H9 (cell line): Measurements from ENCODE around the gene PRLHR. TPM values are rescaled to one million over a fixed set of nuclear protein-coding genes. Genes with fewer than 3 reads are reported as not detected.

Experiments
- DNase-seq: peaks from one replicate; pipeline ENCODE4 v3.0.0-alpha.2; 2017
- H2AFZ ChIP-seq: one replicate; pipeline ENCODE4 v1.6.1; 2013; ENCODE audit warnings: mild to moderate bottlenecking, low read length, control low read depth, moderate library complexity
- H2AK5ac ChIP-seq: 2 replicates; pipeline ENCODE4 v1.6.1; 2013; ENCODE audit warnings: low read length, control low read depth, mixed read lengths; ENCODE audit not compliant: insufficient read length
- H2BK120ac ChIP-seq: one replicate; pipeline ENCODE4 v1.6.1; 2013; ENCODE audit warnings: low read depth, mild to moderate bottlenecking, low read length, control low read depth, inconsistent platforms; ENCODE audit not compliant: poor library complexity, severe bottlenecking
- H2BK12ac ChIP-seq: 2 replicates; pipeline ENCODE4 v1.6.1; 2013; ENCODE audit warnings: low read length, control low read depth, mixed read lengths, low read depth; ENCODE audit not compliant: insufficient read length
- H2BK15ac ChIP-seq: 2 replicates; pipeline ENCODE4 v1.6.1; 2013; ENCODE audit warnings: low read depth, low read length, control low read depth
- H2BK20ac ChIP-seq: one replicate; pipeline ENCODE4 v1.6.1; 2013; ENCODE audit warnings: low read depth, mild to moderate bottlenecking, low read length, control low read depth, inconsistent platforms; ENCODE audit not compliant: poor library complexity, severe bottlenecking
- H2BK5ac ChIP-seq: 2 replicates; pipeline ENCODE4 v1.6.1; 2013; ENCODE audit warnings: low read length, control low read depth, mixed read lengths; ENCODE audit not compliant: insufficient read length
- H3K14ac ChIP-seq: 2 replicates; pipeline ENCODE4 v1.6.1; 2013; ENCODE audit warnings: low read length, control low read depth; ENCODE audit not compliant: insufficient read depth
- H3K18ac ChIP-seq: 2 replicates; pipeline ENCODE4 v1.6.1; 2013; ENCODE audit warnings: low read depth, mild to moderate bottlenecking, mixed read lengths, low read length, control low read depth; ENCODE audit not compliant: insufficient read length
- H3K23ac ChIP-seq: 2 replicates; pipeline ENCODE4 v1.6.1; 2013; ENCODE audit warnings: low read length, control low read depth, mixed read lengths, low read depth; ENCODE audit not compliant: insufficient read length
- H3K23me2 ChIP-seq: 2 replicates; pipeline ENCODE4 v1.6.1; 2013; ENCODE audit warnings: low read depth, mild to moderate bottlenecking, mixed read lengths, low read length, control low read depth; ENCODE audit not compliant: insufficient read length, poor library complexity, severe bottlenecking
- H3K27ac ChIP-seq: 2 replicates; pipeline ENCODE4 v1.5.1; 2013; ENCODE audit warnings: low read length, control low read depth, mixed read lengths, low read depth; ENCODE audit not compliant: insufficient read length
- H3K27me3 ChIP-seq: 2 replicates; pipeline ENCODE4 v1.6.1; 2013; ENCODE audit warnings: low read length, control low read depth, inconsistent platforms; ENCODE audit not compliant: insufficient read depth
- H3K4ac ChIP-seq: 2 replicates; pipeline ENCODE4 v1.6.1; 2013; ENCODE audit warnings: low read depth, mild to moderate bottlenecking, control low read depth, inconsistent platforms, low read length, moderate library complexity
- H3K4me1 ChIP-seq: 2 replicates; pipeline ENCODE4 v1.6.1; 2013; ENCODE audit warnings: low read length, control low read depth, inconsistent platforms; ENCODE audit not compliant: insufficient read depth
- H3K4me2 ChIP-seq: 2 replicates; pipeline ENCODE4 v1.6.1; 2013; ENCODE audit warnings: low read length, control low read depth, mixed read lengths; ENCODE audit not compliant: insufficient read length, insufficient read depth
- H3K56ac ChIP-seq: 2 replicates; pipeline ENCODE4 v1.6.1; 2013; ENCODE audit warnings: low read depth, mild to moderate bottlenecking, mixed read lengths, low read length, control low read depth; ENCODE audit not compliant: insufficient read length
- H3K79me1 ChIP-seq: 2 replicates; pipeline ENCODE4 v1.6.1; 2013; ENCODE audit warnings: low read depth, mild to moderate bottlenecking, moderate library complexity, low read length, control low read depth, inconsistent platforms; ENCODE audit not compliant: insufficient read depth, poor library complexity, severe bottlenecking
- H3K79me2 ChIP-seq: 2 replicates; pipeline ENCODE4 v1.6.1; 2013; ENCODE audit warnings: low read length, control low read depth, inconsistent platforms; ENCODE audit not compliant: insufficient read depth
- H3K9ac ChIP-seq: 2 replicates; pipeline ENCODE4 v1.6.1; 2013; ENCODE audit warnings: low read length, control low read depth, mixed read lengths; ENCODE audit not compliant: insufficient read length; ENCODE audit errors: extremely low read depth
- H3K9me3 ChIP-seq: one replicate; pipeline ENCODE4 v1.6.1; 2013; ENCODE audit warnings: low read depth, low read length, inconsistent platforms; ENCODE audit not compliant: control insufficient read depth
- H3T11ph ChIP-seq: one replicate; pipeline ENCODE4 v1.6.1; 2013; ENCODE audit warnings: mild to moderate bottlenecking, low read length, control low read depth, inconsistent platforms
- H4K20me1 ChIP-seq: one replicate; pipeline ENCODE4 v1.6.1; 2013; ENCODE audit not compliant: control insufficient read depth, insufficient read length, insufficient read depth
- H4K5ac ChIP-seq: 2 replicates; pipeline ENCODE4 v1.6.1; 2013; ENCODE audit warnings: low read depth, mild to moderate bottlenecking, mixed read lengths, low read length, control low read depth; ENCODE audit not compliant: insufficient read length
- H4K8ac ChIP-seq: replicated peaks from 2 replicates; pipeline ENCODE4 v1.6.1; 2013; ENCODE audit warnings: low read length, control low read depth, mixed read lengths, low read depth; ENCODE audit not compliant: insufficient read length
- H4K91ac ChIP-seq: 2 replicates; pipeline ENCODE4 v1.6.1; 2013; ENCODE audit warnings: low read depth, mild to moderate bottlenecking, moderate library complexity, mixed read lengths, low read length, control low read depth; ENCODE audit not compliant: insufficient read length
- H3K27ac Mint-ChIP-seq, 3 experiments: 2 replicates in 2 of 3; 3 replicates in 1 of 3; pipeline ENCODE4 v1.8.0; 2020 to 2021; ENCODE audit warnings: mixed read lengths in 3 of 3, mild to moderate bottlenecking in 1 of 3, moderate library complexity in 1 of 3
- H3K27me3 Mint-ChIP-seq: 2 replicates; pipeline ENCODE4 v1.8.0; 2021; ENCODE audit warnings: low read depth, mild to moderate bottlenecking, moderate library complexity, mixed read lengths
- H3K36me3 Mint-ChIP-seq, 3 experiments: 2 replicates in 2 of 3; 3 replicates in 1 of 3; pipeline ENCODE4 v1.8.0; 2020 to 2021; ENCODE audit warnings: low read depth in 3 of 3, mixed read lengths in 3 of 3; ENCODE audit not compliant: insufficient read depth in 1 of 3
- H3K4me1 Mint-ChIP-seq, 2 experiments: 2 replicates each; pipeline ENCODE4 v1.8.0; 2020; ENCODE audit warnings: mixed read lengths in 2 of 2
- H3K4me3 Mint-ChIP-seq, 2 experiments: 2 replicates in 1 of 2; 3 replicates in 1 of 2; pipeline ENCODE4 v1.8.0; 2020 to 2021; ENCODE audit warnings: mild to moderate bottlenecking in 2 of 2, mixed read lengths in 2 of 2, moderate library complexity in 1 of 2
- H3K9me3 Mint-ChIP-seq, 2 experiments: 2 replicates in 1 of 2; 3 replicates in 1 of 2; pipeline ENCODE4 v1.8.0; 2020; ENCODE audit warnings: mild to moderate bottlenecking in 2 of 2, mixed read lengths in 2 of 2, moderate library complexity in 1 of 2
- WGBS: extraction: QIAGEN DNeasy Blood & Tissue Kit; methylation state at CpG from one replicate; pipeline ENCODE4 v1.1.7; 2013; ENCODE audit warnings: missing lambda C conversion rate, low lambda C conversion rate, mixed read lengths; ENCODE audit not compliant: insufficient read length; ENCODE audit errors: extremely low coverage; 5-methylcytosine and 5-hydroxymethylcytosine counted together
- total RNA-seq: library from RNA; stranded (reverse); gene quantifications from 2 replicates; pipeline ENCODE4 v1.2.1, GENCODE V29; 2021
- TF ChIP-seq, protein P1 (sequence below): fragments of 200-600 bp; sonication (generic); conservative IDR thresholded peaks from 3 replicates; pipeline ENCODE4 v1.8.0; 2021; ENCODE audit warnings: antibody characterized with exemption, mild to moderate bottlenecking

PRLHR gene
- total RNA-seq, 1 experiment from 2014 or later: not detected

DNA sequence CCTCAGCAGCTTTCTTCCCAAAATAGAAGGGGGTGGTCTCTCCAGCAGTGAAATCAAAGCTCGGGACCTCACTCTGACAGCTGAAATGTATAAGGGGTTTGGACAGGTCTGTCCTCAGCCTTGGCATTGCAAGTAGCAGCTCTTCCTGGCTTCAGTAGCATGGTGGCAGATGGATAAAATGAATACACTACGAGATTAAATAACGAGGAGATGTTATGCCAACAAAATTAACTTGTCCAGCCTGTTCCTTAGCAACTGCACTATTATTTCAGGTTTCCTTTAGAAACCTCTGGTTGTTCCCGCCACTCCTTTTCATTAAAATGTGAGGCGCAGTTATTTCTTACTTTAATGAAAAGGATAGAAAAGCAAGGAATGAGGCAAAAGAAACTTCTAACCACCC lies 24.9 kb downstream of the PRLHR start:
- Histone ChIP-seq H2AFZ (no peak overlapping the region), H4K8ac (no peak overlapping the region)
- no peak overlapping the region for H3K27ac Mint-ChIP-seq

More for the DNA sequence above, 24.9 kb downstream of the PRLHR start:
- Histone ChIP-seq H3K27me3 (no peaks in the 10 kb centered on the region), H3T11ph (no peak overlapping the region), H3K18ac (no peak overlapping the region), H3K79me2 (no peaks in the 10 kb centered on the region), H3K56ac (no peak overlapping the region), H3K23me2 (no peaks in the 10 kb centered on the region), H2BK12ac (no peak overlapping the region), H3K23ac (no peak overlapping the region), H3K4ac (no peak overlapping the region), H3K14ac (no peak overlapping the region), H4K5ac (no peak overlapping the region), H3K79me1 (no peaks in the 10 kb centered on the region), H3K4me1 (no peaks in the 10 kb centered on the region), H4K20me1 (no peaks in the 10 kb centered on the region), H3K4me2 (no peak overlapping the region), H3K9ac (no peak overlapping the region), H2BK120ac (no peak overlapping the region), H2BK5ac (no peak overlapping the region), H2BK20ac (no peak overlapping the region), H2BK15ac (no peak overlapping the region), H3K9me3 (no peaks in the 10 kb centered on the region), H2AK5ac (no peak overlapping the region), H3K27ac (no peak overlapping the region), H4K91ac (no peak overlapping the region)
- H3K9me3 Mint-ChIP-seq: no peaks in the 10 kb centered on the region
- peaks cover 0 to 3% of the 10 kb centered on the region in 2 experiments; a peak in 1 of 4 replicates for H3K4me1 Mint-ChIP-seq
- H3K4me3 Mint-ChIP-seq: no peak overlapping the region
- WGBS: no CpG with 5 or more reads among the region's 5 CpGs
- H3K27me3 Mint-ChIP-seq: no peaks in the 10 kb centered on the region; the same call in 1 of the 2 replicates
- no peak for DNase-seq
- TF ChIP-seq, protein P1, sequence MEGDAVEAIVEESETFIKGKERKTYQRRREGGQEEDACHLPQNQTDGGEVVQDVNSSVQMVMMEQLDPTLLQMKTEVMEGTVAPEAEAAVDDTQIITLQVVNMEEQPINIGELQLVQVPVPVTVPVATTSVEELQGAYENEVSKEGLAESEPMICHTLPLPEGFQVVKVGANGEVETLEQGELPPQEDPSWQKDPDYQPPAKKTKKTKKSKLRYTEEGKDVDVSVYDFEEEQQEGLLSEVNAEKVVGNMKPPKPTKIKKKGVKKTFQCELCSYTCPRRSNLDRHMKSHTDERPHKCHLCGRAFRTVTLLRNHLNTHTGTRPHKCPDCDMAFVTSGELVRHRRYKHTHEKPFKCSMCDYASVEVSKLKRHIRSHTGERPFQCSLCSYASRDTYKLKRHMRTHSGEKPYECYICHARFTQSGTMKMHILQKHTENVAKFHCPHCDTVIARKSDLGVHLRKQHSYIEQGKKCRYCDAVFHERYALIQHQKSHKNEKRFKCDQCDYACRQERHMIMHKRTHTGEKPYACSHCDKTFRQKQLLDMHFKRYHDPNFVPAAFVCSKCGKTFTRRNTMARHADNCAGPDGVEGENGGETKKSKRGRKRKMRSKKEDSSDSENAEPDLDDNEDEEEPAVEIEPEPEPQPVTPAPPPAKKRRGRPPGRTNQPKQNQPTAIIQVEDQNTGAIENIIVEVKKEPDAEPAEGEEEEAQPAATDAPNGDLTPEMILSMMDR: no peak
- no peaks in the 10 kb centered on the region for H3K36me3 Mint-ChIP-seq
